NCI-H748 (cell line): Measurements from ENCODE around the gene PCDH9.
A peak's percentile ranks its signal among the peaks of the same experiment; 100 is the strongest.

Source experiments
- DNase-seq: peaks from one replicate; lab custom pipeline; 2025; ENCODE audit not compliant: unreplicated experiment; lab: John Stamatoyannopoulos, UW

PCDH9 gene

DNA sequence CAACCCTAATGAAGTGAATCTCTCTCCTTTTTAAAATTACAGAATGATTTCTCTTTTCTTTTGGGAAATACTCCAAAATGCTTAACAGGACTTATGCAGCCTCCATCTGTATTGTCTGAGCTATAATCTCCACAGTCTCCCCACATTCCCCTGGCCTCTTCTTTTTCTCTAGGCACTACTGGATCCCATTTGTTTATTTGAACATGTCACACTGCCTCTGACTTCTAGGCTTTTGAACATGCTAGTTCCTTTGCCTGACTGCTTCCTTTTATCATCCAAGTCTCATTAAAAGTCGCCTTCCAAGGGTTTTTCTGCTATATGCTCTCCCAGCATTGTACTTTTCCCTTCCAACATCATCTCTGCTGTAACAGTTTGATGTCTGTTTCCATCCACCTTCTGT is 548.7 kb downstream of the PCDH9 start:
- DNase-seq, result no peak

DNA sequence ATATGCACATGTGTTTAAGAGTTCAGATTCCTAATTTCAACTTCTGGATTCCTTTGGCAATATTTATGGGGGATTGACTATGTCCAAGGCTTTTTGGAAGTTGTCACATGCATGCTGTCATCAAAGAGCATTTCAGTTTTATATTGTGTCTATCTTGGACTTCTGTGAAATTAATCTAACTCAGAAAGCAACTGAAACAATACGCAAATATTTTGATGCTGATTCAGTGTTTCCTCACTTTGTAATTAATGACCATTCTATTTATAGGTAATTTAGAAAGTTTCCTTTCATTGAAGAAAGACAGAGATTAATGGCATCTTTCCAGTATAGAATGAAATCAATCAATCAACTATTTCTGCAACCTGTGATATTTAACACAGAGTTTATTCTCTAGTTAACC is 550.1 kb downstream of the PCDH9 start:
- no peak for DNase-seq

- DNase-seq, result no peak
Observed at GRCh38 chr13:66675620-66676019, 554.5 kb downstream of the PCDH9 start.

DNA sequence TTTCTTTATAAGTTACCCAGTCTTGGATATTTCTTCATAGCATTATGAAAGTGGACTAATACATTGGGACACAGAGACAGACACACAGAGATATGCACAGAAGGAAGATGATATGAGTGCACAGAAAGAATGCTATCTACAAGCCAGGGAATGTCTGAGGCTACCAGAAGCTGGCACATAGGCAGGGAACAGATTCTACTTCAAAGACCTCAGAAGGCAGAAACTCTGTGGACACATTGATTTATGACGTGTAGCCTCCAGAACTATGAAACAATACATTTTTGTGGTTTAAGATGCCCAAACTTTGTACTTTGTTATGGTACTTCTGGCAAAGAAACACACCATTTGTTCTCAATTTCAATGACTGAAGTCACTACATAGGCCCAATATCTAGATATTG is 556.7 kb downstream of the PCDH9 start:
- no peak for DNase-seq

- DNase-seq, result peak; percentile 88
Observed at GRCh38 chr13:66665991-66666390, 564.1 kb downstream of the PCDH9 start.

DNA sequence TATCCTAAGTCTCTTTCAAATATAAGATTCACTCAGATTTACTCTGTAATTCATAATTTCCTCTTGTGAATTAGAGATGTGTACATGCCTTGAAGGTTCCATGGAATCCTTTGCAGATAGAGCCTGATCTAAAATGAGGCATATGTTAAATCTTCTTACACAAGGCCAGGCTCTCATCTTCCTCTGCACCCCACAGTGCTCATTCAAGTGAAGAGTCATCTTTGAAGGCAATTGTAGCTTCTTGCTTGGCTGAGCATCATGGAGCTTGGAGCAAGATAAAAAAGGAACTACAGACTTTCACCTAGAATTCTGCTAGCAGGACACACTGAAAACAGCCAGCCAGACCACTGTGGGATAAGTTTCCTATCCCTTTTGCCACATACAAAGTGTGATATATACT is 566.4 kb downstream of the PCDH9 start:
- DNase-seq, result no peak

DNA sequence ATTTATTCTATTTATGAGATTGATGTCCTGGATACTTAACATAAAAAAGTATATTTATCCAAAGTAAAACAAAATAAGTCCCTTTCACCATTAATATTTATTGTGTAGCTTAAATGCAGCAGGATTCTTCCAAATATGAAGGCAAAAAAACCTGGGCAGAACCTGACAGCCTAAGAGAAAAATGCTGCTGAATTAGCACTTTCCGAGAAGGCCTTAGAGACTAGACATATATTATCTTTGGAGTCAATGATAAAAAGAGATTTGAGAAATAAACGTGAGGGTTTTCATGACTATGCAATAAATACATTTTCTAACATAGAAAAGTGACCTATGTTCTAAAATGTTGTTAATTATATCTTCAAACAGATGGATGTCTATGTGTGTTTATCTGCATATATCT is 566.9 kb downstream of the PCDH9 start:
- no peak for DNase-seq

GRCh38 chr13:66661336-66661735 is 568.8 kb downstream of the PCDH9 start:
- no peak for DNase-seq

DNA sequence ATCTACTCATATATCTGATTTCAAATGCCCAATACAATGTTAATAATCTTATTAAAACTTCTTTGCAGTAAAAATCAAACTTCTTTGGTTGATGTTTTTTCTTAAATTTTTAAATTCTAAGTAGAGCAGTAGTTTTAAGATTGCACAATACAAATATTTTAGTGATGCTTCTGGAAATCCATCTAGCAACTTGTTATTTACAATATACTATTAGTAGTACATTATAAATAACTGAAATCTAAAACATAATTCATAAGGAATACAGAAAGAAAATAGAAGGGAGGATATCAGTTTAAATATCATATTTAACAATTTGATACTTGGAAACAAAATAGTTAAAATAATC is 569.7 kb downstream of the PCDH9 start:
- DNase-seq, result no peak

- DNase-seq, result no peak
Observed at GRCh38 chr13:66659701-66660467, 570.3 kb downstream of the PCDH9 start.

GRCh38 chr13:66659286-66659685 is 570.9 kb downstream of the PCDH9 start:
- no peak for DNase-seq

- DNase-seq, result peak; percentile 99
Observed at GRCh38 chr13:66657165-66657881, 572.8 kb downstream of the PCDH9 start.

DNA sequence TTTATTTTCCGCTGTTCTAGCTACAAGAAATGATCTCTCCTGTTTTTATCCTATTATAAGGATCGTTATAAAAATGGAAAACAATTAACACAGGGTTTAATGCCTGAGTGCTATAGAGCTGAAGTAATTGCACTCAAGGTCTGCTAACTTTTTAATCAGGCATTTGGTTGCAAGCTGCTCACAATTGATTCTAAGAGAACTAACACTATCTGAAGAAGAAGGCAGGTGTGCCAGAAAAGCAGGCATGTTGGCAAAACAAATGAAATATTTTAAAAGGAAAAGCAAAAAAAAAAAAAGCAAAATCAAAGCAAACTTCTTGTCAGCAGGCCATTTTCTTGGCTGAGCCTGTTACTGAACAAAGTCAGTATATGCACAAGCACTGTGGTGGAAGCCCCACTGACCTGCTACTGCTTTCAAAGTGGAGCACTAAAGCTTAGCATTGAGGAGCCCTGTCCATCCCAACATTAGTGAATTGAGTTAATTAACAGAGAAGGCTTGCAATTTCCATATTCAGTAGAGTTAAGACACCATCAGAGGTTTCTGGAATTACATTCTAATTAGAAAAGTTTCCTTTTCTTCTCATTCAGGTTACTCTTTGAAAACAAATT is 574.2 kb downstream of the PCDH9 start:
- peak; percentile 50 for DNase-seq

DNA sequence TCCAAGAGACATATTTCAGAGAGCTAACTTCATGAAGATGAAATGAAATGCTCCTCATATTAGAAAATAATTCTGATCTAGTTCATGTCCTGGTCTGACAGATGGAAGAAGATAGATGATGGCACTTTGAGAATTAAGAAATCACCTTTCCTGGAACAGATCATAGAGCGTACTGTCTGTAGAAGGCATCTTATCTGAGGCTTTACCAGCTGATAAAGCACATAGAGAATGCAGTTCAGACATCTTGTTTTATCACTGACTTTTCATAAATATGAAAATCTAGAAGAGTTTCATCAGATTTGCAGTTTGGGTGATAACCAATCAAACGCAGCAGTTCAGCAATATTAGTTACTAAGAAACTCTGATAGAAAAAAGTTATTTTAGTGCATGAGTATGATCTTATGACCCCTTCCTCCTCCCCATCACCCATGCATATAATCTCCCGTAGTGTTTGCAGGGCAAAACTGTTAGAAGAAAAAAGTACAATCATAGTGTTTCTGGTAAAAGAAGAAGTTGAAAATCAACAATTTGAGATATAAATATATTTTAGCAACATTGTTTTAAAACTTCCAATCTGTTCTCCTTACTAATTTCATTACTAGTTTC is 585.2 kb downstream of the PCDH9 start:
- no peak for DNase-seq

- DNase-seq, result no peak
Observed at GRCh38 chr13:66640231-66640630, 589.9 kb downstream of the PCDH9 start.

DNA sequence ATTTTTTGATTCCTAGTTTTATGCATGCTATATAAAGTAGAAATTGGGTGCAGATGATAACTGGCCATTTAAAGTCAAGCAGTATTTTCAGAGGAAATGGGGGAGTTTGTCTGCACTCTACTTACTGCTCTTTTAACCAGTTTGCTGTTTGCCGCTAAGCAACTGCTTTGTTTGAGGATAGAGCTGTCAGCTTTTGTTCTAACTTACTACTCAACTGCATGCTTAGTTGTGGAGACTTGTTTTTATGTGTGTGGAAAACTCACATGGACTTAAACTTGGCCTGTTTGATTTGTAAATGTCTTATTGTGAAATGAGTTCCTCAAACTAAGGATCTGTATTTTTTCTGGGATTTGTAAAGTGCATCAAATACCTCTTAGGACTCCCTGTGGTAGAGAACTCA is 591.1 kb downstream of the PCDH9 start:
- DNase-seq, result no peak

GRCh38 chr13:66635526-66635925 is 594.6 kb downstream of the PCDH9 start:
- DNase-seq, result no peak

DNA sequence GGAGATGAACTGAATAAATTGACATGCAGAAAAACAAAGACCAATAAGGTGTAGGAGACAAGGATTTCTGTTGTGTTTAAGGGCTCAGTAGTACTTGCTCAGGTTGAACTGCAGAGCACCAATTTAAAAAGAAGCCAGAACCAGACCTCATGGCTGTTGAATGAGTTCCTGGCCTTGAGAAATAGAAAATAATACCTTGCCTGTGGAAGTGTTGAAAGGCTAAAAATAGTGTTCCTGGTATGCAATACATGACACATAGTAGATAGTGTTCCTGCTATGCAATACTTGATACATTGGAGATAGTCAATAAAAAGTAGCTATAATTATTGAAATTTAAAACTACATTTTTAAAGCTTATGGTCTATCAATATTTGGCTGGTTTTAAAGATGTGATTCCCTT is 595.8 kb downstream of the PCDH9 start:
- no peak for DNase-seq

DNA sequence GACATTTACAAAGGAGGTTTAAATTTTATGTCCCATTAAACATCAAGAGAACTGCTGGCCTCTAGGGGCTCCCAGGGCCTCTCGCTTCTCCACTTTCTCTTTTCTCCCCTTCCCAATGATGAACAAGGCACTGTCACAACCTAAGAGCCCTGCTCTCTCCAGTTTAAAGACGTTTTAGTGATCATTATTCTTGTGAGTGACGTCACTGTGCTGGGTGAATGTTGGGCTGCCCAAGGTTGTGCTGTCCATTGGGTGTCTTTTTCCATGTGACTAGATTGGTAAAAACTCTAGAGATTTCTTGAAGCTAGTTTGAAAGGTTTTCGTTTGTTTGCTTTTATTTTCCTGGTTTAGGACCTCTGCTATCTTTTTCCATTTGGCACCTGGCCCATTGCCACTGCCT is 602.6 kb downstream of the PCDH9 start:
- no peak for DNase-seq

GRCh38 chr13:66624302-66624701 is 605.8 kb downstream of the PCDH9 start:
- no peak for DNase-seq

GRCh38 chr13:66623129-66623820 is 606.9 kb downstream of the PCDH9 start:
- no peak for DNase-seq
